SIG-M5 treated with dmso at 0.1 percent for 504 hours (cell line): ENCODE data around the gene NAV1.
"Not testable (repeated sequence)": the region's sequence is repeated elsewhere in the genome, so short reads cannot be mapped to it uniquely, and the experiment has no call there.

Experiments
- DNase-seq: peaks from one replicate; lab custom pipeline; 2025; ENCODE audit not compliant: unreplicated experiment; lab: John Stamatoyannopoulos, UW

The NAV1 gene

DNA sequence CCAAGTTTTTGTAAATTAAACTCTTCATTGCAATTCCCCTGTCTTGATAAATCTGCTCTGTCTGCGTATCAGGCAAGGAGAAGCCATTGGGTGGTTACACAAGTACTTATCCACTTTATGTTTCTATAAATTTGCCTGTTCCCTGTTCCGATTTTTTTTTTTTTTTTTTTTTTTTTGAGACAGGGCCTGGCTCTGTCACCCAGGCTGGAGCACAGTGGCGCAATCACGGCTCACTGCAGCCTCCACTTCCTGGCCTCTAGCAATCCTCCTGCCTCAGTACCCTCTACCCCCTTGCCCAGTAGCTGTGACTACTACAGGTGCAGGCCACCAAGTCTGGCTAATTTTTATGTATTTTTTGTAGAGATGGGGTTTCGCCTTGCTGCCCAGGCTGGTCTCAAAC lies 20.9 kb upstream of the NAV1 start:
- peak; percentile 27 for DNase-seq

DNA sequence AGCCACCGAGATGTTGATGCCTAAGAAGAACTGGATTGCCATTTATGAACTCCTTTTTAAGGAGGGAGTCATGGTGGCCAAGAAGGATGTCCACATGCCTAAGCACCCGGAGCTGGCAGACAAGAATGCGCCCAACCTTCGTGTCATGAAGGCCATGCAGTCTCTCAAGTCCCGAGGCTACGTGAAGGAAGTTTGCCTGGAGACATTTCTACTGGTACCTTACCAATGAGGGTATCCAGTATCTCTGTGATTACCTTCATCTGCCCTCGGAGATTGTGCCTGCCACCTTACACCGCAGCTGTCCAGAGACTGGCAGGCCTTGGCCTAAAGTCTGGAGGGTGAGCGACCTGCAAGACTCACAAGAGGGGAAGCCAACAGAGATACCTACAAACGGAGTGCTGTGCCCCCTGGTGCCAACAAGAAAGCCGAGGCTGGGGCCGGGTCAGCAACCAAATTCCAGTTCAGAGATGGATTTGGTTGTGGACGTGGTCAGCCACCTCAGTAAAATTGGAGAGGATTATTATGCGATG lies 18.8 kb upstream of the NAV1 start:
- DNase-seq = not testable (repeated sequence)

DNA sequence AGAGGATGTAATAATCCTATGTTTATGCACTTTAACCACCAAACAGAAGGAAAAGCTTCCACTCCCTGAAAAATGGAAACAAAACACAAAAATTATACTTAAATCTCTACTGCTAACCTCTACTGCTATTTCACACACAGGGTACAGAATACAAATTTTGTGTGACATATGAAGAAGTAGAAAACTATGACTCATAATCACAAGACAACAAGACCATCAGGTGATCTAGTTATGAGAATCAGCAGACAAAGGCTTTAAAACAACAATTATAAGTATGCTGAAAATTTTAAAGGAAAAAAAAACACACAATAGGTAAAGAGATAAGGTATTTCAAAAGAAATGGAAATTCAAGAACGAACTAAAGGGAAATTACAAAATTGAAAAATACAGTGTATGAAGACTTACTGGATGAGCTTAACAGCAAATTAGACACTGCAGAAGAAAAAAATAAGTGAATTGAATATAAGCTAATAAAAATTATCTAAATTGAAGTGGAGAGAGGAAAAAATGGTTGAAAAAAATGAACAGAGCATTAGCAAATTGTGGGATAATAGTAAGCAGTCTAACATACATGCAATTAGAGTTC lies 13.6 kb upstream of the NAV1 start:
- DNase-seq = no peak

DNA sequence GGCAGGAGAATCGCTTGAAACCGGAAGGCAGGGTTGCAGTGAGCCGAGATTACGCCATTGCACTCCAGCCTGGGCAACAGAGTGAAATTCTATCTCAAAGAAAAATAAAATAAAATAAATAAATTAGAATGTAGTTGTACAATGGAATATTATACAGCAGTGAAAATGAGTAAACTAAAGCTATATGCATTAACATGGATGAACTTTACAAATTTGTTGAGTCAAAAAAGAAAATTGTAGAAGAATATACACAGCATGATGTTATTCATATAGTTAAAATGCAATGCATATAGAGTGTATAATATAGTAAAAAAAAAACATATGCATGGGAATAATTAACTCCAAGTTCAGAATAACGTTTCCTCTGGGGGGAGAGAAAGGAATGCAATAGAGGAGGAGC lies 11.0 kb upstream of the NAV1 start:
- DNase-seq = no peak

DNA sequence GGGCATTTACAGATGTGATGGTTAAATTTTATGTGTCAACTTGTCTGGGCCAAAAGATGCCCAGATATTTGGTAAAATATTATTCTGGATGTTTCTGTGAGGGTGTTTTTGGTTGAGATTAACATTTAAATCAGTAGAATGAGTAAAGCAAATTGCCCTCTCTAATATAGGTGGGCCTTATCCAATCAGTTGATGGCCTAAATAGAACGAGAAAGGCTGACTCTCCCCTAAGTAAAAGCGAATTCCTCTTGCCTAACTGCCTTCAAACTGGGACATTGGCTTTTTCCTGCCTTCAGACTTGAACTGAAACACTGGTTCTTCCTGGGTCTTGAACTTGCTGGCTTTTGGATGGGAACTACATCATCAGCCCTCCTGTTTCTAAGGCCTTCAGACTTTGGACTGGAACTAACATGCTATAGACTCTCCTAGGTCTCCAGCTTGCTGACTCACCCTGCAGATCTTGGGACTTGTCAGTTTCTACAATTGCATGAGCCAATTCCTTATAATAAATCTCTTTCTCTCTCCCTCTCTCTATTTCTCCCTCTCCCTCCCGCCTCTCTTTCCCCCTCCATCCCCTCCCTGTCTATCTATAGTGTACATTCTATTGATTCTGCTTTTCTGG lies 10.2 kb upstream of the NAV1 start:
- DNase-seq = no peak

DNA sequence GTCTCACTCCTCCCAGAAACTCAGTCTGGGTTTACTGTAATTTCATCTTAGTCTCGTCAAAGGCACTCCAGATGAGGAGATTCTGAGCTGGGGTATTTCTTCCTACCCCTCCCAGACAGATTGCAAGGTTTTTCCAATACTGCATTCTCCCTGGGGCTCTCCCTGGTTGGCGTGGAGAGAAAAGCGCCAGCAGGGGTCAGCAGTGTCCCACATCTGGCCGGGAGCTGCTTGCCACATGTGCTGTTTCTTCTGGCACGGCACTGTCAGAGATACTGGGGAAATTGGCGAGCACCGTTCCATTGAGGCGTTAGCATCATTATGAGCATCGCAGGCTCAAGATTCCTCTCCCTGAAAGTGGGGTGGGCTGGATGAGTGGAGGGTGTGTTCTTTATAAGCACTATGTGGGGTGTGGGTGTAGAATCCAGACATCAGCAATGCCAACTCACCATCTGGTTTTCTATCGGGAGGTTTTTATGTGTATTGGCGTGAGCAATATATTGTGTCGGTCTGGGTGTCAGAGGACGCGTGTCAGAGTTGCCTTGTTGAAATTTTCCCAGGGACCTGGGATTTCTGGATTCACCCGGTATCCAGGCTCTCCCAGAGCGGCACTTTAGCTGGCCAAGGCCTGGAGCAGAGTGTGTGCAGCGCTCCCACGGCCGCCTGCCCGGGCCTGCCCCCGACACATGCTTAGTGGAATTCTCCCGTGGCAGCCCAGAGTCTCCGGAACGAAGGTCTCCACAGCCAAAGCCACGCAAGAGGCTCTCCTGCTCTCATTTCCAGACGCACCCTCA lies 8.0 kb upstream of the NAV1 start:
- DNase-seq = peak; percentile 76

DNA sequence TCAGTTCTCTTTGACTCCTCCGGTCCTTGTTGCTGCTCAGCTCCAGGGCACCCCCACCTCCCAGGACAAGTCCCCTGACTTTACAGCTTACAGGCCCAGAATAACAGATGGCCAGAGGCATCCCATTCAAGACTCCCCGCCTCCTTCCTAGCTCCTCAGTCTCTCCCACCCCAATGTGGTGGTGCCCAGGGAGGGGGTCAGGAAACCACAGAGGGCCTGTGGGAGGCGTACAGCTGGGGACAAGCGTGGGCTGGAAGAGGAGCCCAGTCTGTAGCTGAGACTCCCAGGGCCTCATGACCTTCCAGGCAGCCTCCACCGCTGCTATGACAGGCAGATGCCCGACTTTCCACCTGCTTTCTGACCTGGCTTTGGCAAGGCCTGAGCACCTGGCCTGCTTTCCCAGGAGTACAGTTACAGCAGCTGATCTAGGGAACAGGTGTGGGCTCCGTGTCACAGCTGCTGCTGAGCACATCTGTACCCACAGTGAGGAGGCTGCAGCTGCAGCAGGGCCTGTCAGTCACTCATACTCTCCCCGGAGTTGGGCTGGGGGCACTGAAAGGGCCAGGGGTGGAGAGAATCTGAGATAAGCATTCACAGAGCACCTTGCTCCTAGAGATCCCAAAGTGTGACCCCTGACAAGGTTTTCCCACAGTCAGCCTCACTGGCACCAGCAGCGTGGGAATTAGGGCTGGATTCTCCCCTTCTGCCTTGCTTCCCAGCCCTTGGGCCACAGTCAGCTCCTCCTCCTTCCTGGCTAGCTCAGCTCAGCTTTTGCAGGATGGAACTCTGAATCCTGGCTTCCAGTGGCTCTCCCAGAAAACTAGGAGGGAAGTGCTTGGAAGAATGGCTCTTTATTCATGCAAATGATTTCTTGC lies 7.1 kb upstream of the NAV1 start:
- no peak for DNase-seq

DNA sequence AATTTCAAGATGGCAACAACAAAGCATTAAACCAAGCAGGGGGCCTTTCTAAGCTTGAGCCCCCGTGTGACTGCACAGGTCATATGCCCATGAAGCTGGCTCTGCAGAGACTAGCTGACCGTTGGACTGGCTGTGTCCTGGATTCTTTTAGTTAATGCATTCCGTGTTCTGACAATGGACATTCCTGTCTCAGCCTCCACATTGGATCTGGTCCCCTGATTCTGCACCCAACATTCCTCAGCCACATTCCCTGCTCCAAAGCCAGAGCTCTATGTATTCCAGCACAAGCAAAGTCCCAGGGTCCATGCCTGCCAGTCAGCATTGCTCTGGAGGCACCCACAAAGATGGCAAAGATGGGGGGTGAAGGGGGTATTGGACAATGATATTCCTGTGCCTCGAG lies 5.1 kb upstream of the NAV1 start:
- no peak for DNase-seq

DNA sequence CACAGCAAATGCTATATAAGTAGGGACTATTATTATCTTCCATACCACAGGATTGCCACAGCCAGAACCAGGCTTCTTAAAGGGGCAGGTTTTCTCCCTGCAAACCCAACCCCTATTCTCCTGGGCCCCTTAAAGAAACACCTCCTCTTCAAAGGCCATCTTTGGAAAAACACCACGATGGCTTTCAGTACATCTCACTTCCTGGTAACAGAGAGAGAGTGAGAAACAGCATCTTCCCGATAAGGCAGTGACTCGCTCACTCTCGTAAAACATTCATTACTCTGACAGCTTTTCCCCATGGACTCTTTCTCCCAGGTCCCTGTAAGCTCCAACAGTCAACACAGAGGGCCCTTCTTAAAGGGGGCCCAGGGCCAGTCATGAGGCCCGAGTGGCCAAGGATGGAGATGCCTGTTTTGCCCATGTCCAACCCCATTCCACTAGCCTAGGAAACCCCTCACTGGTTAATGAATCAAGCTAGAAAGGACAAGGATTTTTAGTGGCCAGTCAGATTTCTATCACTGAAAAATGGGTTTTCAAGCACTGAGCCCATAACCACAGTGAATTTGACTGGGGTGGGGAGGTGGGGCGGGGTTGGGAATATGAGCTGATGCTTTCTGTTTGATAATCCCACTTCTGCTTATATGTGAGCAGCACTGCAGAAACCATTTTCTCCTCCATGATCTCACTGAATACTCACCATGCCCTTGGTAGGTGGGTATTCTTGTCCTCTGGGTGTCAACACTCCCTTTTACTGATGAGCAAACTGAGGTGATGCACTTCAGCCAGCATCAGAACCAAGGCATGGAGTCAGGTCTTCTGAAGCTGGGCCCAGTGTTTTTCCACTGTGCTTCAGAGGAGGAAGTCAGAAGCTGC lies 3.6 kb upstream of the NAV1 start:
- peak; percentile 47 for DNase-seq

DNA sequence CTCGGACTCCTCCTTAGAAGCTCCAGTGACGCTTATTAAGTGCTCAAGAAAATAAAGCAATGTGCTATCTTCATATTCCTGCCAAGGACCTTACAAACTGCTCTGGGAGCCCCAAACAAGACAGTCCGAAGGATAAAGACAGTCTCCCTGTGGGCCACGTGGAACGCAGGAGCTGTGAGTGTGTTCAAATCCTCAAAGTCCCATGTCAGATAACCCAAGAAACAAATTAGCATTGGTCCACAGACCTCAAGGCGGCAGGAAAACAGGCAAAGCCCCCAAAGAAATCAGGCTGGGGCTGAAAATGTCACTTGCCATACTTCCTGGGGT lies 3.0 kb upstream of the NAV1 start:
- no peak for DNase-seq

DNA sequence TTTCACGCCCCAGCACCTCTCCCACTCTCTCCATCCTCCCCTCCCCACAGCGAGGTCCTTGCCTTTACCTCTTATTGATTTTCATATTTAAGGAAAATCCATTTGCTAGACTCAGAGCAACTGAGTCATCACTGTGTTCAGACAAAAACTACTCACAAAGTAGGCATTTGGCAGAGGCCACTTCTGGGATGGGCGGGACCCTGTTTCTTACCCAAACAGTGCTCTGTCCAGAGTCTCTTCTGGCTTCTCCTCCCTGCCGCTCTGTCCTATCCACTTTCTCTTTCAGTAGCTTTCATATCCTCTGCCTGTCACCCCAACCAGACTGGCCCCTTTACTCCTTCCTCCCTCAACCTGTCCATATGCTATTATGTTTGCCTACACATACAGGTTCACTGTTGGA lies 2.4 kb upstream of the NAV1 start:
- peak; percentile 9 for DNase-seq

DNA sequence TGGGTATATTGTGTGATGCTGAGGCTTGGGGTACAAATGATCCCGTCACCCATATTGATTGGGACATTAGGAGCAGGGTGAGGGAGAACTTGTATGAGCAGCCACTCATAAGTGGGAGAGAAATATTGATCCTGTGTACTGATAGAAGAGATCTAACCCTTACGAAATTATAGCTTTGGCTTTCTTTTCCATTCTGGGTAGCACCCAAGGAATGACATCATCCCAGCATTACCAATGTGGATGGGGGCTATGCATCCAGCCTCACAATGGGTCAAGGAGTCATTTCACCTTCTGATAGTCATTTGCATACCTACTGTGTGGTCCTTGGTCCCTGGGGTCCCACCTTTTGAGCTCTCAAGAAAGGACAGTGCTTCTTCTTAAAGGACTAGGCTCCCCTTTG lies 1.9 kb upstream of the NAV1 start:
- DNase-seq = no peak

DNA sequence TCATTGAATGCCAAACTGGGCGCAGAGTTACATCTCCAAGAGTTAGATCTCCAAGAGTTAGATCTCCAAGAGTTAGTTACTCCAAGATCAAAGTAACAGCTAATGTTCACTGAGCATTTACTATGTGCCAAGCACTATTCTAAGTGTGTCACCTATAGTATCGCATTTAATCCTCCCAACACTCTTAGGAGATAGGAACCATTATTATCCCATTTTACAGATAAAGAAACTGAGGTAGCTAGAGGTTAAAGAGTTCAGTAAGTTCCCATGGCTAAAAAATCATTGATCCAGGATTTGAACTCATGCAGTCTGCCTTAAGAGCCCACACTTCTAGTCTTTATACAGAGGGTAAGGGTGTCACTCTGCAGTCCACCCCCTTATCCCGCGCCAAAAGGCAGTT lies 1.5 kb upstream of the NAV1 start:
- no peak for DNase-seq

DNA sequence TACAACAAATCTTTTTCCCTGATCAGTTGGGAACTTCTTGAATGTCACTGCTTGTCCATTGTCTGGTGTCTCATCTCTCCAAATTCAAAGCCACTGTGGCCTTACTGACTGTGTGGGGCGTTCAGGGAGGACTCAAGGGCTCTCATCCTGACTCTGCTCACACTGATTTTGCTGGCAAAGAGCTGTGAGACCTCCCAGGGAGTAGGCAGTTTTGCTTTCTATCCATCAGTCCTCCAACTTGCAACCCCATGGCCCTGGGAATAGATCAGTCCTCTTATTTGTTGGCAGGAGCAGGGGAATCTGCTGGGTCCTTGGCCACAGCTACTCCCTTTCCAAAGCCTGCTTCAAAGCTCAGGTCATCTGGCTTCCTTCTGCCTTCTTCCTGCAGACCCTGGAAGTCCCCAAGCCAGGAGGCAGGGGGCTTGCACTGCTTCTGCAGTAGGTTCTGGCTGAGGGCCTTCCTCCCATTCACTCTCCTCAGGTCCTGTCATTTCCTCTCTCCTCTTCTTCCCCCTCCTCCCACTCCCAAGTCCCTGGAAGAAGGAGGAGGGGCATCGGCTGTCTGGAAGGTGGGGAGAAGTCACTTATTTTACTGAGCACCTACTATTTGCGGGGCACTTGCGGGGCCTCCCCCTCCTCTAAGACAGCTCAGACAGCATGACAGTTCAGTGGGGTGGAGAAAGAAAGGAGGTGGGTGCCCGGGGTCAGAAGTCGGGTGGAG lies 876 bp upstream of the NAV1 start:
- no peak for DNase-seq

DNA sequence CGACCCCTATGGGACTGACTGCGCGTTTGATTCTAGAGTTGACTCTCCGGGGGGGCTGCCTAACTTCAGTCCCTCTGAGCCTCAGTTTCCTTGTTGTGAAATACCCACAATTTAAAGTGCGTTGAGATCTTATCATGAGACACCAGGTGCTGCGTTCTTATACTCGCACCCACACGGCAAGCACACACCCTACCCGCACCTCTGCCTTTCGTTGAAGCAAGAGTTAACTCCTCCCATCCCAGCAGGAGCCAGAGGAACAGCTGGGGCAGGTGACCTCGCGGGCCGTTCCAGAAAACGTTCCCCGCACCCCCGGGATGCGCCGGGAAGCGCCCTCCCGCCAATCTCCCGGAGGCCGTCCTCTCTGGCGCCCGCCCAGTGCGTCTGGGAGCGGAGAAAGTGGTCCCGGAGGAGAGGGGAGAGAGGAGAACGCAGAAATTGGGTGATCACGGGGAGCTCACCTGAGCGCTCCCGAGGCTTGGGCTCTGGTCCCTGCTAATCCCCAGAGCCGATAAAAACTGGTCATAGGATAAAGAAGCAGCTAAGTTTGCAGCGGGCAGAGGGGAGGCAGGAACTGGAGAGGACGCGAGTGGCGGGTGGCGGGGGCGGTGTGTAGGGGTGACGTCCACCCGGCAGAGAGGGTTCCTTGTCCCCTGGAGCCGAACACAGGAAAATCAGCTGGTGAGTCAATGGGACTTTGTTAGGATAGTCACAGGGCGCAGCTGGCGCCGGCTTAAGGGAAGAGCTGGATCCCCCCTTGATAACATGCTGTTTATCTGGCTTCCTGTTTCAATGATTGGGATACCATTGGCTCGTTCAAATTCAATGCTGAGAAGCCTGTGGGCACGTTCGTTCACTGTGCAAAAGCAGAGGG lies 869 bp downstream of the NAV1 start:
- DNase-seq = no peak

DNA sequence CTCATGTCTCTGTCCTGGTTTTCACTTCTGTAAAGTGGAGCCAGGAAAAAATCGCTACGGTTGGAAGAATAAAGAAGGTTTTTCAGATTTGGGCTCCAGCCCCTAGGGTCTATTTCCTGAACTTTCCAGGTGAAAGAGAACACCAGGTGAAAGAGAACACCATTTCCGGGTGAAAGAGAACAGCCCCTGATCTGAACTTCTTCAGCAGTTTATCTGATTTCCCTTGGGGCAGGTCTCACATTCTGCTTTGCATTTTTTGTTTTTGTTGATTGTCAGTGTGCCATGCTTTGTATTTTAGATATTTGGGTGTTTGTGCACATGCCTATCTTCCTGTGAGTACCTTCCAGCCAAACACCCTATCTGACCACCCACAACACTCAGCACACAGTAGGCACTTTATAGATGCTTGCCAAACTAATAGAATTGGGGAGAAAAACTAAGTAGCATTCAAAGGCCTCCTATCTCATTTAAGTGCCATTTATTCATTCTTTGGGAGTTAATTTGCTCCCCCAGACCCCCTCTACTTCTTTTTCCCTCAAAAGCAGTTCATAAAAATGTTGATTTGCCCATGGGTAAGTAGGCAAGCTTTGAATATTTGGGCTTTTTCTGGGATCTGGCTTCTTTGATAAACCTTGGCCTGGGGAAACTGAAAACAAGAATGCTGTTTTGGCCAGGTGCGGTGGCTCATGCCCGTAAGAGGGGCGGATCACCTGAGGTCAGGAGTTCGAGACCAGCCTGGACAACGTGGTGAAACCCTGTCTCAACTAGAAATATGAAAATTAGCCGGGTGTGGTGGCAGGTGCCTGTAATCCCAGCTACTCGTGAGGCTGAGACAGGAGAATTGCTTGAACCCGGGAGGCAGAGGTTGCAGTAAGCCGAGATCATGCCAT lies 2.2 kb downstream of the NAV1 start:
- no peak for DNase-seq

DNA sequence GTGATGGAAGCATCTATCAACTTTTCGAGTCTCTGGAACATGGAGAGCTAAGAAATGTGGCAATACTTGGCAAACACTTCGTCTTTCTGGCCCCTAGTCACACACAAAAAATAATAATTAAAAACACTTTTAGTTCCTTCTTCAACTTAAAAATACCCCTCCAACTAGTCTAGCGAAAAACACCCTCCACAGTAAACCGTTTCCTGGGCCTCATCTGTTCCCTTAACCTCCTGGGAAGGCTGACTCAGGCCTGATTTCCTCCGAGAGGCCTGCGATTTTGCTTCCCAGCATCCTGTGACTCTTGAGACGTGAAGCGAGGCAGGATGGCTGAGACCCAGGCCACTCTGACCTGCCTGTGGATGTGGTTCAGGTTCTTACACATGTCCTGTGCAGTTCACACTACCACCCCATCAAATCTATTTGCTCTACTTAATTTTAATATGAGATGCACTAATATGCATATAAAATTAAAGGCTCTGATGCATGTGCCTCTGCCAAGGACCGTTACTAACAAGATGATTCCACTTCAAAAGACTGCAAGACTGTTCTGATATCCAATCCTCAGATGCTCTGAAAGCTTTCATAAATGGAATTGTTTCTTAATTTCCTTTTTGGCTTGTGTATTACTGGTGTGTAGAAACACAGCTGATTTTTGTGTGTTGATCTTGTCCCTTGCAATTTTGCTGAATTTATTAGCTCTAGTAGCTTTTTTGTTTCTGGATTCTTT lies 3.5 kb downstream of the NAV1 start:
- peak; percentile 36 for DNase-seq
